Measurements from ENCODE around the gene NDUFS8. TPM values are rescaled to one million over a fixed set of nuclear protein-coding genes. Genes with fewer than 3 reads are reported as not detected.

Gene NDUFS8
- total RNA-seq, 1 donor from 2014 or later: 125 TPM

DNA sequence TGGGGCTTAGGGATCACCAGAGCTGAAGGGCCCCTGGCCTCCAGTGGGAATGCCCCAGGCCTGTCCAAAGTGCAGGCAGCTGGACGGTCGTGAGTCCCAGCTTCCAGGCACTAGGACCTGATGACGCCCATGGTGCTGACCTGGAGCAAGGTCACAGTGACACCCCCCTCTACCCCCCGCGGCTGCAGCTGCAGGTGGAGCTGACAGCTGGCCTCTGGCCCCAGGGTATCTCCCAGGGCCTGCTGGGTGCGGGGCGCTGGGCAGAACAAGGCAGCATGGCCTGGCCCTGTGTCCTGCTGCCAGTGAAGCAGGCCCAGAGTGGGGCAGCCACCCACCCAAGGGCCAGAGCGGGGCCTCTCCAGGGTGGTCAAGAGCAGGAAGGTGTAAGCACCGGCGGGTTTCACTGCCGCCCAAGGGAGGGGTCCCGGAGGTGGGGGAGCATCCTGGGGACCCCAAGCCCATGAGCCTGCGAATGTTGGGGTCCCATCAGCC is 7.8 kb downstream of the NDUFS8 start:
- intact Hi-C loops (cut with micrococcal nuclease): loop anchor here (10.0 kb wide), 1 partner anchor 177 kb away; the partner anchor contains the start of gene KMT5B
- H3K9me3 Mint-ChIP-seq: no peaks in the 10 kb centered on the region
- H3K36me3 Mint-ChIP-seq (ENCODE audit: low read depth): peaks cover 11% of the 10 kb centered on the region
- no peak for DNase-seq (ENCODE audit: low spot score)
- H3K27ac Mint-ChIP-seq: no peak overlapping the region
- H3K4me3 Mint-ChIP-seq (ENCODE audit: low read depth): peak overlapping the region; percentile 93
- H3K4me1 Mint-ChIP-seq (ENCODE audit: low read depth): peaks cover 11% of the 10 kb centered on the region
- no peaks in the 10 kb centered on the region for H3K27me3 Mint-ChIP-seq (ENCODE audit: low read depth)

GRCh38 chr11:68038718-68039525 is 8.4 kb downstream of the NDUFS8 start, which contains the start of gene TCIRG1:
TSS of gene TCIRG1 (plus strand) at chr11:68039025. CDS start at chr11:68041272, 2,247 bp downstream.
- Mint-ChIP-seq H3K4me1 (ENCODE audit: low read depth) (peaks cover 11% of the 10 kb centered on the region), H3K27me3 (ENCODE audit: low read depth) (no peaks in the 10 kb centered on the region), H3K4me3 (ENCODE audit: low read depth) (peak within 1 kb of the TSS; percentile 93), H3K27ac (peak within 1 kb of the TSS; percentile 89), H3K36me3 (ENCODE audit: low read depth) (peaks cover 11% of the 10 kb centered on the region), H3K9me3 (no peaks in the 10 kb centered on the region)
- intact Hi-C loops (cut with micrococcal nuclease): loop anchor here (10.0 kb wide), 1 partner anchor 176 kb away; the partner anchor contains the start of gene KMT5B
- DNase-seq (ENCODE audit: low spot score): peak; percentile 50

GRCh38 chr11:68039526-68040086 is 9.1 kb downstream of the NDUFS8 start:
- Mint-ChIP-seq H3K27ac (peak overlapping the region; percentile 89), H3K9me3 (no peaks in the 10 kb centered on the region), H3K36me3 (ENCODE audit: low read depth) (peaks cover 11% of the 10 kb centered on the region), H3K4me1 (ENCODE audit: low read depth) (peaks cover 11% of the 10 kb centered on the region), H3K27me3 (ENCODE audit: low read depth) (no peaks in the 10 kb centered on the region), H3K4me3 (ENCODE audit: low read depth) (peak overlapping the region; percentile 93)
- DNase-seq (ENCODE audit: low spot score): no peak
- intact Hi-C loops (cut with micrococcal nuclease): loop anchor here (1.0 to 10.0 kb wide), 2 partner anchors 9 to 175 kb away; partner anchors contain the start of genes KMT5B and NDUFS8

- Mint-ChIP-seq H3K4me1 (ENCODE audit: low read depth) (peaks cover 11% of the 10 kb centered on the region), H3K36me3 (ENCODE audit: low read depth) (peaks cover 18% of the 10 kb centered on the region), H3K9me3 (no peaks in the 10 kb centered on the region), H3K27ac (peak overlapping the region; percentile 89), H3K27me3 (ENCODE audit: low read depth) (no peaks in the 10 kb centered on the region), H3K4me3 (ENCODE audit: low read depth) (peak overlapping the region; percentile 93)
- intact Hi-C loops (cut with micrococcal nuclease): loop anchor here (1.0 kb wide), 1 partner anchor 10 kb away; the partner anchor contains the start of gene NDUFS8
- DNase-seq (ENCODE audit: low spot score): peak; percentile 49
These were observed 9.8 kb downstream of the NDUFS8 start for GRCh38 chr11:68040101-68040956.

GRCh38 chr11:68040957-68041591 is 10.6 kb downstream of the NDUFS8 start:
- Mint-ChIP-seq H3K4me1 (ENCODE audit: low read depth) (peaks cover 11% of the 10 kb centered on the region), H3K27ac (peak overlapping the region; percentile 89)
- intact Hi-C loops (cut with micrococcal nuclease): loop anchor here (1.0 kb wide), 1 partner anchor 11 kb away; the partner anchor contains the start of gene NDUFS8

GRCh38 chr11:68041617-68042218 is 11.2 kb downstream of the NDUFS8 start:
- no peak for DNase-seq (ENCODE audit: low spot score)
- Mint-ChIP-seq H3K27me3 (ENCODE audit: low read depth) (no peaks in the 10 kb centered on the region), H3K9me3 (no peaks in the 10 kb centered on the region), H3K4me1 (ENCODE audit: low read depth) (peaks cover 10% of the 10 kb centered on the region), H3K36me3 (ENCODE audit: low read depth) (peaks cover 24% of the 10 kb centered on the region), H3K27ac (peak overlapping the region; percentile 29), H3K4me3 (ENCODE audit: low read depth) (peak overlapping the region; percentile 2)
- intact Hi-C loops (cut with micrococcal nuclease): no loop called here

More at GRCh38 chr11:68040957-68041591, 10.6 kb downstream of the NDUFS8 start:
- Mint-ChIP-seq H3K27me3 (ENCODE audit: low read depth) (no peaks in the 10 kb centered on the region), H3K9me3 (no peaks in the 10 kb centered on the region), H3K4me3 (ENCODE audit: low read depth) (peak overlapping the region; percentile 93), H3K36me3 (ENCODE audit: low read depth) (peaks cover 18% of the 10 kb centered on the region)
- no peak for DNase-seq (ENCODE audit: low spot score)

DNA sequence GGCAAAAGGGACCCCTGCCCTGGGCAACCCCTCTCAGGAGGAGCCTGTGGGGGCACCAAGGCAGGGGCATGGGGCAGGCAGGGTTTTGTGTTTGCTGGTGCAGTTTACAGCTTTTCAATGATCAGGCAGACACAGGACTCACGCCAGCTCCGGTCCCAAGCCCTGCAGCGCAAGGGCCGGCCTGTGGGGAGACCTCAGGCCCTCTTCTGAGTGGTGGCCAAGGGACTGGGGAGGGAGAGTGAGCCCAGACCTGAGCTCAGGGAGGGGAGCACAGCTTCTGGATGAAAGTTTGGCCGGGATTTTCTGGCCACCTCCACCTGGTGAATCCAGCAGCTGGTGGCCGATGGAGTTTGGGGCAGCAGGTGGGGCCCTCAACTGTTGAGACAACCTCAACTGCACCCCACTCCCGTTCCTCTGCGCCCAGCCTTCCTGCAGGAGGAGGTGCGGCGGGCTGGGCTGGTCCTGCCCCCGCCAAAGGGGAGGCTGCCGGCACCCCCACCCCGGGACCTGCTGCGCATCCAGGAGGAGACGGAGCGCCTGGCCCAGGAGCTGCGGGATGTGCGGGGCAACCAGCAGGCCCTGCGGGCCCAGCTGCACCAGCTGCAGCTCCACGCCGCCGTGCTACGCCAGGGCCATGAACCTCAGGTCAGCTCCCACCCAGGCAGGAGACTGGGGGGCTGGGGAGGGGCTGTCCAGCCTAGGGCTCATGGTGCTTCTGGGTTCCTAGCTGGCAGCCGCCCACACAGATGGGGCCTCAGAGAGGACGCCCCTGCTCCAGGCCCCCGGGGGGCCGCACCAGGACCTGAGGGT is 11.9 kb downstream of the NDUFS8 start:
- Mint-ChIP-seq H3K4me1 (ENCODE audit: low read depth) (peaks cover 4% of the 10 kb centered on the region), H3K27ac (no peak overlapping the region), H3K27me3 (ENCODE audit: low read depth) (no peaks in the 10 kb centered on the region), H3K36me3 (ENCODE audit: low read depth) (peaks cover 25% of the 10 kb centered on the region), H3K9me3 (no peaks in the 10 kb centered on the region), H3K4me3 (ENCODE audit: low read depth) (no peak overlapping the region)
- intact Hi-C loops (cut with micrococcal nuclease): no loop called here
- no peak for DNase-seq (ENCODE audit: low spot score)

DNA sequence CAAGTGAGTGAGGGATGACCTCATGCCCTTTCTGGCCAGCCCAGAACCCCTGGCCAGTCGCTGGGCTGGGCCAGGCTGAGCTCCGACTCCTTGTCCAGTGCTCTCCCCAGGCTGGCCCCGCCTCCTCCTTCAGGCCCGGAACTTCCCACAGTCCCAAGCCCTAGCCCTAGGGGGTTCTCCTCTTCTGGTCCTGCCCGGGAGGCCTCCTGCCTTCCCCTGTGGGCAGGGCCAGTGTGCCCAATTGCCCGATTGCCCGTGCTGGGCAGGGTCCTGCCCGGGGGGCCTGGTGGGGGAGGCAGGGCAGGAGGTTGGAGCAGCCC is 12.5 kb downstream of the NDUFS8 start:
- H3K27ac Mint-ChIP-seq: no peak overlapping the region
- H3K27me3 Mint-ChIP-seq (ENCODE audit: low read depth): no peaks in the 10 kb centered on the region
- peaks cover 4% of the 10 kb centered on the region for H3K4me1 Mint-ChIP-seq (ENCODE audit: low read depth)
- H3K4me3 Mint-ChIP-seq (ENCODE audit: low read depth): no peak overlapping the region
- peaks cover 28% of the 10 kb centered on the region for H3K36me3 Mint-ChIP-seq (ENCODE audit: low read depth)
- H3K9me3 Mint-ChIP-seq: no peaks in the 10 kb centered on the region
- intact Hi-C loops (cut with micrococcal nuclease): no loop called here
- DNase-seq (ENCODE audit: low spot score): no peak

- DNase-seq (ENCODE audit: low spot score): no peak
- H3K36me3 Mint-ChIP-seq (ENCODE audit: low read depth): peaks cover 34% of the 10 kb centered on the region
- H3K9me3 Mint-ChIP-seq: no peaks in the 10 kb centered on the region
- no peak overlapping the region for H3K27ac Mint-ChIP-seq
- H3K4me3 Mint-ChIP-seq (ENCODE audit: low read depth): no peak overlapping the region
- no peaks in the 10 kb centered on the region for H3K27me3 Mint-ChIP-seq (ENCODE audit: low read depth)
- intact Hi-C loops (cut with micrococcal nuclease): no loop called here
- H3K4me1 Mint-ChIP-seq (ENCODE audit: low read depth): peaks cover 4% of the 10 kb centered on the region
These were observed 13.1 kb downstream of the NDUFS8 start for GRCh38 chr11:68043349-68044144.

- no peaks in the 10 kb centered on the region for H3K9me3 Mint-ChIP-seq
- no peak overlapping the region for H3K4me3 Mint-ChIP-seq (ENCODE audit: low read depth)
- no peak overlapping the region for H3K27ac Mint-ChIP-seq
- intact Hi-C loops (cut with micrococcal nuclease): no loop called here
- H3K36me3 Mint-ChIP-seq (ENCODE audit: low read depth): peaks cover 36% of the 10 kb centered on the region
- peaks cover 4% of the 10 kb centered on the region for H3K4me1 Mint-ChIP-seq (ENCODE audit: low read depth)
- no peak for DNase-seq (ENCODE audit: low spot score)
- H3K27me3 Mint-ChIP-seq (ENCODE audit: low read depth): no peaks in the 10 kb centered on the region
These were observed 13.8 kb downstream of the NDUFS8 start for GRCh38 chr11:68044145-68044813.
